HEK293T (cell line): ENCODE results near the gene CEP83.

Source experiments
- ARNT ChIP-seq: fragments of 450-650 bp; IDR thresholded peaks from 2 replicates; pipeline ENCODE4 v1.6.1; 2017; ENCODE audit warnings: mild to moderate bottlenecking
- BHLHE40 ChIP-seq: fragments of 450-650 bp; IDR thresholded peaks from 2 replicates; pipeline ENCODE4 v1.6.1; 2016; ENCODE audit warnings: mild to moderate bottlenecking, moderate library complexity, borderline replicate concordance
- CTBP1 ChIP-seq: fragments of 450-650 bp; IDR thresholded peaks from 2 replicates; pipeline ENCODE4 v1.6.1; 2016; ENCODE audit warnings: borderline replicate concordance
- FOXA1 ChIP-seq: fragments of 450-650 bp; IDR thresholded peaks from 2 replicates; pipeline ENCODE4 v1.6.1; 2016; ENCODE audit warnings: mild to moderate bottlenecking
- FOXK2 ChIP-seq: fragments of 450-650 bp; IDR thresholded peaks from 2 replicates; pipeline ENCODE4 v1.6.1; 2016; ENCODE audit warnings: mild to moderate bottlenecking
- FOXM1 ChIP-seq: fragments of 450-650 bp; IDR thresholded peaks from 2 replicates; pipeline ENCODE4 v1.6.1; 2017; ENCODE audit warnings: mild to moderate bottlenecking, borderline replicate concordance
- LEF1 ChIP-seq: fragments of 450-650 bp; IDR thresholded peaks from 2 replicates; pipeline ENCODE4 v1.6.1; 2017; ENCODE audit warnings: mild to moderate bottlenecking, borderline replicate concordance
- SP1 ChIP-seq: fragments of 450-650 bp; IDR thresholded peaks from 2 replicates; pipeline ENCODE4 v1.6.1; 2017
- SUZ12 ChIP-seq: fragments of 450-650 bp; IDR thresholded peaks from 2 replicates; pipeline ENCODE4 v1.6.1; 2016; ENCODE audit warnings: mild to moderate bottlenecking

GRCh38 chr12:94380507-94380906 lies 79.2 kb downstream of the CEP83 start:
- TF ChIP-seq FOXK2 = no peak
- no peak for TF ChIP-seq BHLHE40
- TF ChIP-seq SUZ12 = no peak
- no peak for TF ChIP-seq FOXM1
- TF ChIP-seq FOXA1 = no peak
- no peak for TF ChIP-seq ARNT
- TF ChIP-seq CTBP1 = no peak
- TF ChIP-seq LEF1 = no peak
- no peak for TF ChIP-seq SP1
